SKM-1 (cell line): ENCODE data around the gene NFE2L3.
"Not testable (repeated sequence)": the region's sequence is repeated elsewhere in the genome, so short reads cannot be mapped to it uniquely, and the experiment has no call there.

ENCODE experiments used
- DNase-seq: peaks from one replicate; lab custom pipeline; 2025; ENCODE audit not compliant: unreplicated experiment; lab: John Stamatoyannopoulos, UW

NFE2L3 gene

GRCh38 chr7:26147030-26147429 is 5.0 kb upstream of the NFE2L3 start:
- DNase-seq: no peak

- not testable (repeated sequence) for DNase-seq
Observed at GRCh38 chr7:26147646-26148306, 4.2 kb upstream of the NFE2L3 start.

- DNase-seq: not testable (repeated sequence)
Observed at GRCh38 chr7:26148307-26148700, 3.7 kb upstream of the NFE2L3 start.

GRCh38 chr7:26149391-26149977 is 2.5 kb upstream of the NFE2L3 start:
- no peak for DNase-seq

- DNase-seq: no peak
Observed at GRCh38 chr7:26151096-26151495, 902 bp upstream of the NFE2L3 start.

- no peak for DNase-seq
Observed at GRCh38 chr7:26151650-26151952, 397 bp upstream of the NFE2L3 start.

GRCh38 chr7:26152782-26153240 is 813 bp downstream of the NFE2L3 start:
- DNase-seq: not testable (repeated sequence)

GRCh38 chr7:26153241-26153822 is 1.3 kb downstream of the NFE2L3 start:
- no peak for DNase-seq

- no peak for DNase-seq
Observed at GRCh38 chr7:26153823-26154783, 2.1 kb downstream of the NFE2L3 start.

- DNase-seq: no peak
Observed at GRCh38 chr7:26155531-26156375, 3.8 kb downstream of the NFE2L3 start.

- no peak for DNase-seq
Observed at GRCh38 chr7:26156451-26157420, 4.7 kb downstream of the NFE2L3 start.

GRCh38 chr7:26157520-26158105 is 5.6 kb downstream of the NFE2L3 start:
- DNase-seq: no peak

GRCh38 chr7:26159243-26159642 is 7.2 kb downstream of the NFE2L3 start:
- DNase-seq: no peak

- no peak for DNase-seq
Observed at GRCh38 chr7:26160896-26161295, 8.9 kb downstream of the NFE2L3 start.

GRCh38 chr7:26162431-26162830 is 10.4 kb downstream of the NFE2L3 start:
- DNase-seq: no peak

GRCh38 chr7:26163804-26164203 is 11.8 kb downstream of the NFE2L3 start:
- not testable (repeated sequence) for DNase-seq

GRCh38 chr7:26165950-26166683 is 14.1 kb downstream of the NFE2L3 start:
- no peak for DNase-seq

- no peak for DNase-seq
Observed at GRCh38 chr7:26166684-26167266, 14.8 kb downstream of the NFE2L3 start.
